AML-193 (cell line): ENCODE measurements around the gene PIP5KL1.

ENCODE experiments used
- DNase-seq, 2 experiments: peaks; one replicate each; lab custom pipeline; 2025; lab: John Stamatoyannopoulos, UW

PIP5KL1 gene

DNA sequence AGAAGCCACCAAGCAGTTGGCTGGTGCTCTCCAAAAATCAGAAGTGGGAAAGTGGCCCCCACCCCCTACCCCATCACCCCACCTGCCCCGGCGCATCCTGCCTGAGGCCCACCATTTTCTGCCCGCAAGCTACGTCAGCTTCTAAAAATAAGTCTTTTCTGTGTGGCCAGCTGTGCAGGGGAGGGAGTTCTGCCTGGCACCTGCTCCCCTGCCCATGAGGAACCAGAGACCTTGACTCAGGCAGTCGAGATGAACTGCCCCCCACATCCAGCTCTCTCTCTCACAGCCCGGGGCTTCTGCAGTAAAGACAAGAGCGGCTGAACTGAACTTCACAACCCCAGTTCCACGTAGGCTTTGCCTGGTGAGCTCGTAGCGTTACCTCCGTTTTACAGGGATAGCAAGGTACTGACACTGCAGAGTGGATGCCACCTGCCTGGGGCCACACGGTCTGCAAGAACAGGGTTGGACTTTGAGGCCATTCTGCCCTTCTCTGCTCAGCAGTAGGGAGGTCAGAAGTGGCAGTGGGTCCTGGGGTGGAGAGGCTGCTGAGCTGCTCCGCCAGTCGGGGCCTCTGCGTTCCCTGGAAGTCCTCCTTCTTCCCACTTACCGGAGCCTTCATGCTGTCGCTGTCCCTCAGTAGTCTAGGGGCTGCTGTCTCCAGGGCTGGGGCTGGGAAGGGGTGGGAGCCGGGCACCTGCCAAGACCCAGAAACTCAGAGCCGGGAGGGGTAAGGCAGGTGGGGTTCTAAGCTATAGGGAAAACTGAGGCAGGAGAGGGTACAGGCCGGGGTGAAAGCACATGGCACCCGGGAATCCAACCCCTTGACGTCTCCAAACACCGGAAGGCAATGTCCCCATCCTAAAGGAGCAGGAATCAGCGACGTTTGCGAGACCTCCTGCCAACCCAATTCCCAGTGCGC lies 14.5 kb downstream of the PIP5KL1 start:
- no peak for DNase-seq

DNA sequence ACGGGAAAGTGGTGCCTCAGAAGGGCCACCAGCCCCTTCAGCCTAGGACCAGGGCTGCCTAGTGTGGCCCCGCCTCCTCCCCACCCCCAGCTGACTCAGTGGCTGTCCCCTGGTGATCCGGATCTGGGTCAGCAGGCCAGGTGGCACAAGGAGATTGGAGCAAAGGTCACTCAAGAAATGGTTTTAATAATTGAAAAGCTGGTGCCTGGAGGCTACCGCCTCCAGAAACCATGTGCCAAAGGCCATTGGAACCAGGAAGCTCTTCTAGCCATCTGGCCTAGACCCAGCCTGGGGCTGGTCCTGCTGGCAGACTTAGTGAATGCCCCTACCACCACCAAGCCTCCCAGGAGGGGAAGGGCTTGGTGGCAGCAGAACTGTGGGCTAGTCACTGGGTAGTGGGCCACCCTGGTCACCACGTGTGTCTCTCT lies 15.2 kb downstream of the PIP5KL1 start:
- no peak for DNase-seq

DNA sequence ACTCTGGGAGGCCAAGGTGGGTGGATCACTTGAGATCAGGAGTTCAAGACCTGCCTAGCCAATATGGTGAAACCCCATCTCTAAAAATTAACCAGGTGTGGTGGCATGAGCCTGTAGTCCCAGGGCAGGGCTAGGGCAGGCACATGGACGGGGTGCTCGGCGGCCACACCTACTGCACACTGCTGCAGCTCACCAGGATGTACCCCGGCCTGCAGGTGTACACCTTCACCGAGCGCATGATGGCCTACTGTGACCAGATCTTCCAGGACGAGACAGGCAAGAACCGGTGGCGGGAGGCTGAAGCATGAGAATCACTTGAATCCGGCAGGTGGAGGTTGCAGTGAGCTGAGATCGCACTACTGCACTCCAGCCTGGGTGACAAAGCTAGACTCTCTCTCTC lies 16.9 kb downstream of the PIP5KL1 start:
- DNase-seq: no peak

DNA sequence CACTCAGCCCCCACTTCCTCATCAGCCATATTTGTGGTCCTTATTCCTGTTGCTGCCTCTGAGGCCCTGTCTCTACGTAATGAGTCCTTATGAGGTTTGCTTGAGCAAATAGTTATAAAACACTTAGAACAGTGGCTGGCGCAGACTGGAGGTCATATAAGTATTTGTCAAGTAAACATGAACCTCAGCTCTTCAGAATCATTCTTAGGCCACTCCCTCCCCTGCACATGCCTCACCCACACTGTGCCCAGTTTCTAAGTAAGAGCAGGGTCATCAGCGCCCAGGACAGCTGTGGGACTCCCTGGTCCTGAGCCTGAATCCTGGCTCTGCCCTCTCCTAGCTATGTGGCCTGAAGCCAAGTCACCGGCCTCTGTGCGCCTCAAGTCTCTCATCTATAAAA lies 17.7 kb downstream of the PIP5KL1 start:
- no peak for DNase-seq

DNA sequence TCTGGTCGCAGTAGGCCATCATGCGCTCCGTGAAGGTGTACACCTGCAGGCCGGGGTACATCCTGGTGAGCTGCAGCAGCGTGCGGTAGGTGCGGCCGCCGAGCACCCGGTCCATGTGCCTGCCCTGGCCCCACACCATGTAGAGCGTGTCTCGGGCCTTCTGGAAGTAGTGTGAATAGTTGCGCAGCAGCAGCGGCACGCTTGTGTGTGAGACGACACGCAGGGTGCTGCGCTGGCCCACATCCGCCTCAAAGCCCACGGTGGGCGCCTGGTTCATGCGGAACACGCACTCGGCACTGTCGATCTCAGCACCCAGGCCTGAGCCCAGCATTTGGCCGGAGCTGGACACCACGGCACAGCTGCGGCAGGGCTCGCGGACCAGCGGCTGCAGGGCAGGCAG lies 18.3 kb downstream of the PIP5KL1 start:
- no peak for DNase-seq

DNA sequence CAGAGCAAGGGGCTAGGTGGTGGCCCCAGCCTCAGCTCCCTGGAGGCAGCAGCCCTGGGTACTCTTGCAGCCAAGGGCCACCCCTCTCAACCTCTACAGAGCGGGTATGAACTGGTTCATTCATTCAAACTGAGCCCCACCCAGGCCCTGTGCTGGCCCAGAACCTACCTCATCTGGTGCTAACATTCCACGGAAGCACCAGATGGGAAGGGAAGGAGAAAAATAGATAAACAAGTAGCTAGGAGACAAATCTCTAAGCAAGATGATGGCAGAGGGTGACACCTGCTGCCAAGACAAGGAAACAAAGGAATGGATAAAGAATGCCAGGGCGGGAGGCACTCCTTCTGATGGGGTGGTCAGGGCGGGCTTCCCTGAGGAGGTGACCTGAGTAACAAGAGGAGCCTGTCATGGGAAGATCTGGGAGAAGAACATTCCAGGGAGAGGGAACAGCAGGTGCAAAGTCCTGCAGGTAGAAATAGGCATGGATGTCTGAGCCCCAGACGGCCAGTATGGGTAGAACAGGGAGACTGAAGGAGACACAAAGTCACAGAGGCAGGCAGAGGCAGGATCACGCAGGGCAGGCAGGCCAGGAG lies 19.9 kb downstream of the PIP5KL1 start:
- DNase-seq: no peak

DNA sequence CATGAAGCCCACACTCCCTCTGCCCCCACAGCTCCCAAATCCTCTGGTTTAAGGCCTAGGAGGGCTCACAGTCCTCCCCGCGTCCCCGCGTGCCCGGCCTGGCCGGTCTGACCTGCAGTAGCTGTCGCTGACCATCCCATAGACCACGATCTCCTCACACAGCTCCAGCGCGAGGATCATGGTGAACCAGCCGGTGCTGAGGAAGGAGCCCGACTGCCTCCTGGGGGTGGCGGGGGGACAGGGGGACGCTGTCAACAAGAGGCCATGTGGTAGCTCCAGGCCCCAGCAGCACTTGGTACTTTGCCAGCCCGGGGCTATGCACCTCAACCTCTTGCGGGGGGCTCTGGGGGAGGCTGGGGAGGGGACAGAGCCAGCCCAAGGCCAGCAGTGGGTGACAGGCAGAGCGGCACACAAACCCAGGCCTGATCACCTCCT lies 20.7 kb downstream of the PIP5KL1 start:
- DNase-seq: no peak

DNA sequence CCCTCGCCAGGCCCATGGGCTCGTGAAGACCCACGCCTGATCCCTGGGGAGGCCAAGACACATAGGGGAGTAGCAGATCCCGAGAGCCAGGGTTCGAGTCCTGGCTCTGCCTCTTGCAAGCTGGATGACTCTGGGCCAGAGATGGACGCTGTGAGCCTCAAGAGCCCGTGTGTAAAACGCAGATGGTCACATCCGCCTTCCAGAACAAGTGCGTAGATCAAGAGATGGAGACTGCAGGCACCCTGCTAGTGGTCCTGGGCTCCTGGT lies 22.0 kb downstream of the PIP5KL1 start:
- DNase-seq: no peak

DNA sequence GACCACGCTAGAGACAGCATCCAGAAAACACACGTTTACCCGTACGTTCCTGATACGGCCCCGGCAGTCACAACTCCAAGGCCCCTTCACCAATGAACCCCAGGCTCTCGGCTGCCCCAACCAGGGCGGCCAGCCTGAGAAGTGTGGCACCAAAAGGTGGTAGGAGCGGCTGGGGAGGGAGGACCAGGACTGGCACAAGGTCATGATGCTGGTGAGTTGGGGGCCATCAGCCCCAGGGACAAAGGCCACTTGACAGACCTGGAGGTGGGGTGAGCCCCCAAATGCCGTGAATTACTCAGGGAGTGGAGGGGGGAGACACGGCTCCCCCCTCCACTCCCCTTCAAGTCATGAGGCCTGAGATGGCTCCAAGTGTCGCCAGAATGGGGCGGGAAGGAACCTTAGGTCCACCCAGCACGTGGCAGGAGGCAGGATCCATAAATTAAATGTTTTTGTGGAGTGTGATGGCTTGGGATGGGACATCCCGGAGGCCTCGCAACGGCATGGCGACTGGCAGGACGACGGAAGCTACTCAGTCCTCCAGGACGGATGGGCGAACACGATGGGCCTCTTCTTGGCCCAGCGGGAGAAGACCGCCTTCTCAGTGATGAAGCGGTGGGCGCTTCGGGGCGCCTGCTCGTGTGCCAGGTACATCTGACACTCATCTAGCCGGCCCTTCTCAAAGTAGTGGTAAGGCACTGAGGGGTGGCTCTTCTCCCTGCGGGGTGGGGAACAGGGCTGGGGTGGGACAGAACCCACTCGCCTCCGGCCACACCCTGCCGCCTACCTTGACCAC lies 22.5 kb downstream of the PIP5KL1 start:
- no peak for DNase-seq

DNA sequence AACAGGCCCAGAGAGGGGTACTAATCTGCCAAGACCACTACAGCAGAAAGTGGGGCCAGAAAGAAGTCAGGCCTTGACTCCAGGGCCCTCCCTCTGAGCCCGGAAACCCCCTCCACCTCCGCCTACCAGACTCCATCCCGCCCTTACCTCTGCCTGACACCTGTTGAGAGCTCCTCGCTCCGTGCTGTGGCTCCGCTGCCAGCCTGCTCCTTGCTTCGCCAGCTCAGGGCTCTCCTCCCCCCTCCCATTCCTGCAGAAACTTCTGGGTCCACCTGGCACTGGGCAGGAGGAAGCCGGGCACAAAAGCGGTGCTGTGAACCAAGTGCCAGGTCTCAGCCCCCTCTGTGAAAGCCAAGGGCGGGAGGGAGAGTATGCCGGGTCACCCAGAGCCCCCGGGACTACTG lies 24.8 kb downstream of the PIP5KL1 start:
- DNase-seq: no peak

DNA sequence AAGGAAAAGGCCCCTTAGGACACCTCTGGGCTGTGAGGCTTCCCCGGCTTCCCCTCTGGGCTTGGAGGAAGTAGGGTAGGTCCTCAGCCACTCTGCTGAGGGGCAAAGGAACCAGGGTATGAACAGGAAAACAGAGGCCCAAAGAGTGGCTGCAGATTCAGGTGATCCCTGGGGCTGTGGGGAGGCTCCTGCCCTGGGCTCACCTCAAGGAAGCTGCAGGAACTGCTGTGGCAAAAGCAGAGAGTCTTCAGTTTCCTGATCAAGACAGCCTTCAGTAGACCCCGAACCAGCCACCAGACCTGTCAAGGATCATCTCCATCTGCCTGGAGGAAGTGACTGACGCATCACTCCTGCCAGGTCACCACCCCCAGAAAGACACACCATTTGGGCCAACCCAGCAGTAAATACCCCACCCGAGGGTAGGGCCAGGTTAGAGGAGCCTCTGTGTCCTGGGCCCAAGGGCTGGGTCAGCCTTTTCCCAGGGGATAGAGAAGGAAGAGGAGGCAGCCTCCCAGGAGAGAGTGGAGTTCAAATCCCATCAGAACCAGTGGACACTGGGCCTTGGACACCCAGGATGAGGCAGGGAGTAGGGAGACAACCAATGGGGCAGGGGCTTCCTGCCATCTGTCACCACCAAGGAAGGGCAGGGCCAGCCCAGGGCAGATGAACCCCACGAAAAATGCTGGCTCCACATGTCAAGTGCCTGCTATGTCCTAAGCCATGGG lies 25.4 kb downstream of the PIP5KL1 start:
- DNase-seq: no peak

DNA sequence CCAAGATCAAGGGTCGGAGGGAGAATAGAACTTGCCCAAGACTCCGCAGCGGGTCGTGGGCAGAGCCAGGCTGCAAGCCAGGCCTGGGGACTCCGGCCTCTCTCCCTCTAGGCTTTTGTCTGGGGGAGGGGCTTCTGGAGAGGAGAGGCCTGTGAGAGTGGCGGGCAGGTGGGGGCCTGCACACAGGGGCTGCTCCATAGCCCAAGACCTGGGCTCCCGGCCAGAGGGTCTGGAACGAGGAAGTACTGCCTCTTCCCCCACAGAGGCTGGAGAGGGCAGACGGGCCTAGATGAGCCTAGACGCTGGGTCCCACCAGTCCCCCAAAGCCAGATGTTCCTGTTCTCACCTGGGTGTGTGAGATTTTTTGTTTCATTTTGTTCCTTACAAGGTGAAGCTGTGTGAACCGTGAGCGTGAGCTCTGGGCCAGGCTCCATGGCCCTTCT lies 26.0 kb downstream of the PIP5KL1 start:
- DNase-seq: no peak

DNA sequence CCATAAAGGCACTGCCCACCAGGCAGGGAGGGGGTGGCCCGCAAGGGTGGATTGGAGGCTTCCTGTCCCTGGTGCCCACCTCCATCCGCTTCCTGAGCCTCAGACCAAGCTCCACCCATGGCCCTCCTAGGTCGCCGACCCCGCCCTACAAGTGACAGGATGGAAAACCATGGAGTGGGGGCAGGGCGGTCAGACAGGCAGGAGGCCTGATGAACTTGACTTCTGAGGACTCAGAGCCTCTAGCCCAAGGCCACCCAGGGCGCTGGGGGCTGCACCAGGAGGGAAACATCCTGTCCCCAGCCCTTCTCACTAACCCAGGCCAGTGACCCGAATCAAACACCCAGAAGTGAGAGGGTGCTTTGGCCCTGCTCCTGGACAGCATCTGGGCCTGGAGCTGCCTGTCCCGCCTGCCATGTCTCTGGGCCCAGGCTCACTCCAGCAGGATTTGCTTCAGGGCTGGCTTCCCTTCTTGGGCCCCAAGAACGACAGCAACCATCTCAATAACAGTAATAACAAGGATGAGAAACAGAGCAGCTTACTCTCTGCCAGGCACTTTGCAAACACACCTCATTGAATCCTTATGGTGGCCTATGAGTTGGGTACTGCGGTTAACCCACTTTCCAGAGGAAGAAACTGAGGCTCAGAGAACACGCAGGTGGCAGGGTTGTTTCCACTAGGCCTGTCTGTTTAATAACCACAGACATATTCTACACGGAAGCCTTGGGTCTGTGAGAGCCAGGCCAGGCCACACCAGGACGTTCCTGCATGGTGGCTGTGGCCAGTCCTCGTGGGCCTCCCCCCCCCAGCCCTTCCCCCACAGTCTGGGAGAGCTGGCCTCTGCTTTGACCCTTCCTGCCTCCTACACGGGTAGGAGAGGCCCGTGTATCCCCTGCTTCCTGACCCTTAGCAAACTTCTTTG lies 26.8 kb downstream of the PIP5KL1 start:
- DNase-seq: no peak

DNA sequence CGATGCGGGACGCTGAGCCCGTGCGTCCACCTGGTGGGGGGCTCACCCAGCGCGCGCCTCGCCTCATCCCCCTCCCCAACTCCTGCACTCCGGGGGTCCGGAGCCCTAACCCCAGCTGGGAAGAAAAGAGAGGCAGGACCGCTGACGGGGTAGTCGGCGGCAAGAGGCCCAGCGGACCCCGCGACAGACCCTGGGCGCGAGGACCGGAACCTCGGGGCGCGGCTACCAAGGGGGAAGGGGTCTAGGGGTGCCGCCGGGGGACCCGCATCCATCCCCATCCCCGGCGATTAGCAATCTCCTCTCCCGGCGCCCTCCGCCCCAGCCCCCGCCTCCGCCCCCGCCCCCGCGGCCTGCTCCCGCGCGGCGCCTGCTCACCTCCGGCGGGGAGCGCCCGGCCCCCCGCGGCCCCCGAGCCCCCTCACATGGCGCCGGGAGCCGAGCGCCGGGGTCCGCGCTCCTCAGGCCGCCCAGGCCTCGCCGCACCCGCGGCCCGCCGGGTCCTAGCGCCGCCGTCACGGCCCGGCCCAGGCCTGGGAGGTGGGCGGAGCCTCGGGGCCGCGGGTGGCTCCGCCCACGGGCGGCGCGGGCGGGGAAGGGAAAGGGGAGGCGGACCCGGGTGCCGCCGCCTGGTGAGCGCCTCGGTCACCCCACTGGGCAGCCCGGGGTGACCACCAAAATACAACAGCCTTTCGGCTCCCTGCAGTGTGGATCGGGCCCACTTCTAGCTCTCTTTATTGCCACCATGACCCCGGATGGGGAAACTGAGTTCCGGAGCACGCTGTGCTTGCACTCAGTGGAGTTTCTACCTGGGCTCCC lies 31.2 kb downstream of the PIP5KL1 start, which contains the start of gene ST6GALNAC6:
TSS of gene ST6GALNAC6 (minus strand) at position 476 of the 816 bp plus-strand sequence. CDS start 1,622 bp downstream, outside the sequence.
- peak; percentile 38 to 51 for DNase-seq

DNA sequence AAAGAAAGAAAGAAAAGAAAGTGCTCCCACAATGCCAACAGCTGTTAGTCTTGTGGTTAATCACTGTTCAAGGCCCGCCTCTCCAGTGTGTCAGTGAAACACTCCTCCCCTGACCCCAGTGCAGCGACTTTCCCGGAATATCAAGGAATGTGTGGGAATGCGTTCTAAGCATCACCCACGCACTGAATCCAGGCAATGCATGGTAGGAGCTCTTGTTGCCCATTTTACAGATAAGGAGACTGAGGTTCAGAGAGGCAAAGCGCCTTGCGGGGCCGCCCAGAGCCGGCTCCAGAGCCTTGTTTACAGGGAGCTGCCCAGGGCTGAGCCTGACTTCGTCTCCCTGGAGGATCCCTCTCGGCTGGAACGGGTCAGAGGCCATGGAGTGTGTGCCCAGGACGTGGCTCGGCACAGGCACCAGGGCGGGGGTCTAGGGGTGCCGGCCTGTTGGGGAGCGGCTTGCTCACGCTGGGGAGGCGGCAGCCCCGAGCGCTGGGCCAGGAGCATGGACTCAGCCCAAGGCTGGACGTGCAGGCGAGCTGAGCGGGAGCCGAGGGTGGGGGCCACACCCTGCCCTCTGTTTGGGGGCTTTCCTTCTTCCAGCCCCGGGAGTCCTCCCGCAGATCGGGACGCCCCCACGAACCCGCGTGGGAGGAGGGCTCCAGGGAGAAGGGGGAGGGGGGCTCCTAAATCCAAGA lies 32.0 kb downstream of the PIP5KL1 start:
- DNase-seq: no peak

DNA sequence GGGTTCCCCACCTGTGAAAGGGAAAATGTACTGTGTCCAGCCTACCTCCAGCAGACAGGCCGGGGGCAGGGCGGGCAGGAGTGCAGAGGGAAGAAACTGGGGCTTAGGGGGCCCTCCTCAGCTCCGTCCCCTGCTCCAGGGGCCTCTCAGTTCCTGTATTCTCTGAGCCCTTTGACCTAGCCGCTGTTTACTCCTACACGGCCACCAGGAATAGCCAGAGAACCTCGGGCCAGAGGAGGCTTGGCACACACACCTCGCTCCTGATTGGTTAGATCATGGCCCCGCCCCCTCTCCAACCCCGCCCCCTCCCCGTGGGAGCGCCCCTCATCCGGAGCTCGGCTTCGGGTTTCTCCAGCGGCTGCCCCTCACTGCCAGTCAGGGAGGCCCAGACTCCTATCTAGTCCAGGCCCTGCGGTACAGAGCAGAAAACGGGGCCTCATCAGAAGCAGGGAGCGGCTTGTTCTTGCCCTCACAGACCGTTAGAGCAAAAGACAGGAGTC lies 33.3 kb downstream of the PIP5KL1 start:
- no peak for DNase-seq

DNA sequence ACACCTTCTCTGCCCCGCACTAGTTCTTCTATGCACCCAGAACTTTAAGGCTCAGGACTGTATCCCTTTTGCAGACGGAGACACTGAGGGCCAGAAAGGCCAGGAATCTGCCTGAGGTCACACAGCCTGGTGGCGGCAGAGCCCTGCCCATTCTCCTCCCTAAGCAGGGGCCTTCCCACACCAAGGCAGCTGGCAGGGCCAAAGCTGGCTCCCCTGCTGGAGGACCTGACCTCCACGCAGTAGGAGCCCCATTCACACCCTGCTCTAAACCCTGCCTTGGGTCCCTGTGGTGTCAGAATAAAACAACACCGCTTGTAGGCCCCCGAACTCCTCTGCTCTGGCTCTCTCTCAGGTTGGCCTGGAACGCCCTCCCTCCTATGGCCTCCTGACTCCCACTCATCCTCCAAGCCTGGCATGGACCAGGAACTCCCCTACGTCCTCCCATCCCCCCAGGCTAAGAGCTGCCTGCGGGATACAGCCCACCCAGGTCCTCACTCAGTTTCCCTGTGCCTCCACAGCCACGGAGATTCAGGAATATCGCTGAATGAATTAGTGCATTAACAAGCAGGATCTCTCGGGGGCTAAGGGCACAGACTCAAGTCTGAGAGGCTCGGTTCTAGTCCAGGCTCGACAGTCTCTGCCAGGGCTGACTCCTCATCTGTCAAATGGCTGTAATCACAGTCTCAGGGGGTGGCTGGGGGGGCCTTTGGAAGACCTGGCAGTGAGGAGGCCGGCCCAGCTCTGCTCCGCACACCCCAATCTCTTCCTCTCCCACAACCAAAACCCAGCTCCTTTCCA lies 34.0 kb downstream of the PIP5KL1 start:
- no peak for DNase-seq

DNA sequence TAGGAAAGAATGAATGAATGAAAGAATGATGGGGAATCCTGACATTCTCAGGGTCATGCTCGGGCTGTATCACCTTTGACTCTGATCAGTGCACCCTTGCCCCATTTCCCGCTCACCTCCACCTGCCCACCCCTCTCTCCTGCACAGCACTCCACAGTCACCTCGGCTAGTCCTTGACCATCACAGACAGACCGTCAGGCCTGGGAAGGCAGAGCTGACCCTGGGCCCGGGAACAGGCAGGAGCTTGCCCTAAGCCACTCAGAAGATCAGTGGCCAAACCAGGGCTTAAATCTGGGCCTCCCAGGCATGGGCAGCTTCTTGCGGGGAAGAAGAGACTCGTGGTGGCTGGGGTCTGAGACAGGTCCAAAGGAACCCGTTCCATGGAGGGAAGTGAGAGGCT lies 34.8 kb downstream of the PIP5KL1 start:
- DNase-seq: no peak
